ENCODE measurements around the gene SLC37A1.
A peak's percentile ranks its signal among the peaks of the same experiment; 100 is the strongest.

The SLC37A1 gene

DNA sequence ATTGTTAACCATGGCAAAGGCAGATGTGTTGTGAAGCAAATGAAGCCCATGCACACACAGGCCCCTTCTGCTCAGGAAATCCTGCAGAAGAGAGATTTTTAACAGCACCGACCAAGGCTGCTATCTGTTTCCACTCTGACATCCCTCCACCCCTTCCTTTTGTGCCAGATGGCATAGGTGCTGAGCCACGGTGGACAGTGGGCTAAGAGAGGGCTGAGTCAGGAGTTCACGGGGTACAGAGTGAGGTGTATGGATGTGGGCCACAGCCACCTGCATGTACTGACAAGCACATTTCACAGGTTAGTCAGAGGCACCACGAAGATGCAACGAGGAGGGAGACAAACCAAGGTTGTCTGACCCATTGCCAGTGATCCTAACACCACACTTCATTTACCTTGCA lies 27.1 kb upstream of the SLC37A1 start:
- H2AFZ ChIP-seq (ENCODE audit: low read depth, low read length): no peak overlapping the region
- DNase-seq (no peak), ATAC-seq (ENCODE audit: insufficient read depth, low read depth) (peak; percentile 31; the same call in 1 of the 3 replicates)
- no peak for TF ChIP-seq EZH2 (IDR thresholded peaks at IDR 0.05; ENCODE audit: borderline replicate concordance, low read depth, low read length, severe bottlenecking)
- TF ChIP-seq, protein P1, sequence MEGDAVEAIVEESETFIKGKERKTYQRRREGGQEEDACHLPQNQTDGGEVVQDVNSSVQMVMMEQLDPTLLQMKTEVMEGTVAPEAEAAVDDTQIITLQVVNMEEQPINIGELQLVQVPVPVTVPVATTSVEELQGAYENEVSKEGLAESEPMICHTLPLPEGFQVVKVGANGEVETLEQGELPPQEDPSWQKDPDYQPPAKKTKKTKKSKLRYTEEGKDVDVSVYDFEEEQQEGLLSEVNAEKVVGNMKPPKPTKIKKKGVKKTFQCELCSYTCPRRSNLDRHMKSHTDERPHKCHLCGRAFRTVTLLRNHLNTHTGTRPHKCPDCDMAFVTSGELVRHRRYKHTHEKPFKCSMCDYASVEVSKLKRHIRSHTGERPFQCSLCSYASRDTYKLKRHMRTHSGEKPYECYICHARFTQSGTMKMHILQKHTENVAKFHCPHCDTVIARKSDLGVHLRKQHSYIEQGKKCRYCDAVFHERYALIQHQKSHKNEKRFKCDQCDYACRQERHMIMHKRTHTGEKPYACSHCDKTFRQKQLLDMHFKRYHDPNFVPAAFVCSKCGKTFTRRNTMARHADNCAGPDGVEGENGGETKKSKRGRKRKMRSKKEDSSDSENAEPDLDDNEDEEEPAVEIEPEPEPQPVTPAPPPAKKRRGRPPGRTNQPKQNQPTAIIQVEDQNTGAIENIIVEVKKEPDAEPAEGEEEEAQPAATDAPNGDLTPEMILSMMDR (IDR thresholded peaks at IDR 0.05; ENCODE audit: borderline replicate concordance, extremely low read depth, low read length, poor library complexity, severe bottlenecking): no peak
- H3K27ac ChIP-seq (ENCODE audit: low read length): no peak overlapping the region
- H3K4me1 ChIP-seq (ENCODE audit: insufficient read depth, low read length): no peaks in the 10 kb centered on the region
- no peaks in the 10 kb centered on the region for H3K36me3 ChIP-seq (ENCODE audit: insufficient read depth, low read length)
- H3K27me3 ChIP-seq (ENCODE audit: insufficient read depth, low read length, poor library complexity): no peaks in the 10 kb centered on the region
- H4K20me1 ChIP-seq (ENCODE audit: insufficient read depth, low read length): no peaks in the 10 kb centered on the region
- no peaks in the 10 kb centered on the region for H3K79me2 ChIP-seq (ENCODE audit: insufficient read depth, low read length)
- no peaks in the 10 kb centered on the region for H3K9me3 ChIP-seq (ENCODE audit: insufficient read depth, low read length, severe bottlenecking)
- no peak overlapping the region for H3K4me3 ChIP-seq (ENCODE audit: low read depth in 1 of 2, low read length in 2 of 2)
- H3K4me2 ChIP-seq (ENCODE audit: insufficient read depth, low read length): no peak overlapping the region
- H3K9ac ChIP-seq (ENCODE audit: low read depth, low read length): no peak overlapping the region

DNA sequence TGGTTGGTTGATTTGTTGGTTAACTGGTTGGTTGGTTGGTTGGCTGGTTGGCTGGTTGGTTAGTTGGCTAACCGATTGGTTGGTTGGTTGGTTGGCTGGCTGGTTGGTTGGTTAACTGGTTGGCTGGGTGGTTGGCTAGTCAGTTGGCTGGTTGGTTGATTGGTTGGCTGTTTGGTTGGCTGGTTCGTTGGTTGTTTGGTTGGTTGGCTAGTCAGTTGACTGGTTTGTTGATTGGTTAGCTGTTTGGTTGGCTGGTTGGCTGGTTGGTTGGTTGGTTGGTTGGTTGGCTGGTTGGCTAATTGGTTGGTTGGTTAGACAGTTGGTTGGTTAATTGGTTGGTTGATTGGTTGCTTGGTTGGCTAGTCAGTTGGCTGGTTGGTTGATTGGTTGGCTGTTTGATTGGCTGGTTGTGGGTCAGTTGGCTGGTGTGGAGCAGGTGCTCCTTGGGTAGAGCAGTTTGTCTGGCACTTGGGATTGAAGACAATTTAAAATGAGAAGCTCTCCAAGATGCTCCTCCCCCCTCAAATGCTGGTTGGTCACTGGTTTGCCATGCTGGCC lies 24.6 kb upstream of the SLC37A1 start:
- Histone ChIP-seq H3K36me3 (ENCODE audit: insufficient read depth, low read length) (no peaks in the 10 kb centered on the region), H3K27me3 (ENCODE audit: insufficient read depth, low read length, poor library complexity) (no peaks in the 10 kb centered on the region), H3K4me1 (ENCODE audit: insufficient read depth, low read length) (no peaks in the 10 kb centered on the region), H4K20me1 (ENCODE audit: insufficient read depth, low read length) (no peaks in the 10 kb centered on the region), H2AFZ (ENCODE audit: low read depth, low read length) (no peak overlapping the region), H3K9ac (ENCODE audit: low read depth, low read length) (no peak overlapping the region), H3K79me2 (ENCODE audit: insufficient read depth, low read length) (no peaks in the 10 kb centered on the region), H3K4me2 (ENCODE audit: insufficient read depth, low read length) (no peak overlapping the region), H3K4me3 (ENCODE audit: low read depth in 1 of 2, low read length in 2 of 2) (no peak overlapping the region), H3K27ac (ENCODE audit: low read length) (no peak overlapping the region), H3K9me3 (ENCODE audit: insufficient read depth, low read length, severe bottlenecking) (no peaks in the 10 kb centered on the region)
- DNase-seq: no peak
- TF ChIP-seq, protein P1 (IDR thresholded peaks at IDR 0.05; ENCODE audit: borderline replicate concordance, extremely low read depth, low read length, poor library complexity, severe bottlenecking): no peak
- no peak for TF ChIP-seq EZH2 (IDR thresholded peaks at IDR 0.05; ENCODE audit: borderline replicate concordance, low read depth, low read length, severe bottlenecking)
- no peak for ATAC-seq (ENCODE audit: insufficient read depth, low read depth)

DNA sequence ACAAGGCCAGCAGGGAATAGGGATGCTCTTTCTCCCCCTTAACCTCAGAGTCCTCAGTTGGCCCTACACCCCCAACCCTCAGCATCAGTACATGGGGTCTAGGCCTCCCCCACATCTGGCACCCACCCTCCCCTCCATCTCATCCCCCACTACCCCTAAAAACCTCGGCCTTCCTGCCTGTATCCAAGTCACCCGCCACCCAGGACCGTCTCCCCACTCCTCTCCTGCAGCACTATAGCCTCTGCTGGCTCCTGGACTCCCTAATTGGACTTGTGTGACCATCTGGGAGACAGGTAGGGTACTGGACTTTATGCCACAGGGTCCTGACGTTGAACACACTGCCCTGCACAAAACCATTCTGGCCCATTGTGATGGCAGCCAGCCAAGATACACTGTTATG lies 23.7 kb upstream of the SLC37A1 start:
- Histone ChIP-seq H3K79me2 (ENCODE audit: insufficient read depth, low read length) (no peaks in the 10 kb centered on the region), H3K9ac (ENCODE audit: low read depth, low read length) (no peak overlapping the region), H3K4me1 (ENCODE audit: insufficient read depth, low read length) (no peaks in the 10 kb centered on the region), H4K20me1 (ENCODE audit: insufficient read depth, low read length) (no peaks in the 10 kb centered on the region), H3K9me3 (ENCODE audit: insufficient read depth, low read length, severe bottlenecking) (no peaks in the 10 kb centered on the region), H3K27me3 (ENCODE audit: insufficient read depth, low read length, poor library complexity) (no peaks in the 10 kb centered on the region), H3K4me2 (ENCODE audit: insufficient read depth, low read length) (no peak overlapping the region), H2AFZ (ENCODE audit: low read depth, low read length) (no peak overlapping the region), H3K36me3 (ENCODE audit: insufficient read depth, low read length) (no peaks in the 10 kb centered on the region), H3K27ac (ENCODE audit: low read length) (no peak overlapping the region), H3K4me3 (ENCODE audit: low read depth in 1 of 2, low read length in 2 of 2) (no peak overlapping the region)
- TF ChIP-seq, protein P1 (IDR thresholded peaks at IDR 0.05; ENCODE audit: borderline replicate concordance, extremely low read depth, low read length, poor library complexity, severe bottlenecking): no peak
- TF ChIP-seq EZH2 (IDR thresholded peaks at IDR 0.05; ENCODE audit: borderline replicate concordance, low read depth, low read length, severe bottlenecking): no peak
- ATAC-seq (ENCODE audit: insufficient read depth, low read depth) (no peak), DNase-seq (no peak)

DNA sequence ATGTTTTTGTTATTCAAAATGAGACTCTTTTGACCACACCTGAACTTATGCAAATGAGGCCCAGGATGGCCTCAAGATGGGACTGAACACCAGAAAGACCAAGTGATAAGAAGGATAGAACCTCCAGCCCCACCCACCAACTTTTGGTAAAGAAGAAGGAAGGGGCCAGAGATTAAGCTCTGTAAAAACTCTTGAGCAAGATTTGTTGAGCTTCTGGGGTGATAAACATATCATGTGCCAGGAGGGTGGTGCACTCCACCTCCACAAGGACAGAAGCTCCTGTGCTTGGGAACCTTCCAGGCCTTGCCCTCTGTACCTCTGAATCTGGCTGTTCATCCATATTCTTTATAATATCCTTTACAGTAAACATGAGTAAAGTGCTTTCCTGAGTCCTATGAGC lies 22.9 kb upstream of the SLC37A1 start:
- DNase-seq (no peak), ATAC-seq (ENCODE audit: insufficient read depth, low read depth) (no peak)
- no peaks in the 10 kb centered on the region for H3K9me3 ChIP-seq (ENCODE audit: insufficient read depth, low read length, severe bottlenecking)
- no peak overlapping the region for H3K9ac ChIP-seq (ENCODE audit: low read depth, low read length)
- H3K27me3 ChIP-seq (ENCODE audit: insufficient read depth, low read length, poor library complexity): no peaks in the 10 kb centered on the region
- H4K20me1 ChIP-seq (ENCODE audit: insufficient read depth, low read length): no peaks in the 10 kb centered on the region
- H3K36me3 ChIP-seq (ENCODE audit: insufficient read depth, low read length): no peaks in the 10 kb centered on the region
- no peak overlapping the region for H2AFZ ChIP-seq (ENCODE audit: low read depth, low read length)
- H3K27ac ChIP-seq (ENCODE audit: low read length): no peak overlapping the region
- H3K79me2 ChIP-seq (ENCODE audit: insufficient read depth, low read length): no peaks in the 10 kb centered on the region
- H3K4me2 ChIP-seq (ENCODE audit: insufficient read depth, low read length): no peak overlapping the region
- no peak overlapping the region for H3K4me3 ChIP-seq (ENCODE audit: low read depth in 1 of 2, low read length in 2 of 2)
- TF ChIP-seq, protein P1 (IDR thresholded peaks at IDR 0.05; ENCODE audit: borderline replicate concordance, extremely low read depth, low read length, poor library complexity, severe bottlenecking): no peak
- TF ChIP-seq EZH2 (IDR thresholded peaks at IDR 0.05; ENCODE audit: borderline replicate concordance, low read depth, low read length, severe bottlenecking): no peak
- peaks cover 5% of the 10 kb centered on the region for H3K4me1 ChIP-seq (ENCODE audit: insufficient read depth, low read length)
